ENCODE data around the gene SETBP1.

The SETBP1 gene

DNA sequence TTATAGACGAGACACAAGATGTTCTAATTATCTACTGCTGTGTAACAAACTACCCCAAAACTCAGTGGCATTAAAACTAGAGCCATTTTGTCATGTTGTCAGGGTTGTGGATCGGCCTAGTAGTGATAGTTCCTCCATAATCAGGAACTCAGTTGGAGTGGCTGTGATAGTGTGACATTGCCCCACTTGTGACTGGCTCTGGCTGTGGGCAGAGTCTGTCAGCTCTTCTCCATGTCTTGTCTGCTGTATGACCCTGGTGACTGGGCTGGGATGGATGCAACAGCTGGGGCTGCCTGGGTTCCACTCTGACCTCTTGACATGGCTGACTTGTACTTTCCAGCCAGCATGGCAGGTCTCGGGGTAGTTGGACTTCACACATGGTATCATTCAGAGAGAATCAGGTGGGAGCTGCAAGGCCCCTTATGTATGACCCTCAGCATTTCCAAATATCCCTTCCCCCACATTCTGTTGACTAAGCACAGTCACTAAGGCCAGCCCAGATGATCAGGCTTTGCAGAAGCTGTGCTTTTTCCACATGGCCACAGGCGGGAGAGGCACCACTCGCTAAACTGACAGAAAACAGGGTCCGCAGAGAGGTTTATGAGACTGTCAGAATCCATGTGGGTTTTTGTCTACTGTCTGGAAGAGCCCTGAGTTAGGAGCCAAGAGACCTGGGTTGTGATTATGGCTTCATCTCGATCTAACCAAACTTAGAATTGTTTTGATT lies 50.3 kb downstream of the SETBP1 start:
- DNase-seq (ENCODE audit: low read depth in 4 of 4, low spot score in 1 of 4), result no peak

- DNase-seq (ENCODE audit: low read depth in 4 of 4, low spot score in 1 of 4), result no peak
Observed at GRCh38 chr18:44731530-44732237, 51.0 kb downstream of the SETBP1 start.

GRCh38 chr18:44732238-44732563 lies 51.5 kb downstream of the SETBP1 start:
- no peak for DNase-seq (ENCODE audit: low read depth in 4 of 4, low spot score in 1 of 4)

- DNase-seq (ENCODE audit: low read depth in 4 of 4, low spot score in 1 of 4), result no peak
Observed at GRCh38 chr18:44732599-44732998, 51.9 kb downstream of the SETBP1 start.

DNA sequence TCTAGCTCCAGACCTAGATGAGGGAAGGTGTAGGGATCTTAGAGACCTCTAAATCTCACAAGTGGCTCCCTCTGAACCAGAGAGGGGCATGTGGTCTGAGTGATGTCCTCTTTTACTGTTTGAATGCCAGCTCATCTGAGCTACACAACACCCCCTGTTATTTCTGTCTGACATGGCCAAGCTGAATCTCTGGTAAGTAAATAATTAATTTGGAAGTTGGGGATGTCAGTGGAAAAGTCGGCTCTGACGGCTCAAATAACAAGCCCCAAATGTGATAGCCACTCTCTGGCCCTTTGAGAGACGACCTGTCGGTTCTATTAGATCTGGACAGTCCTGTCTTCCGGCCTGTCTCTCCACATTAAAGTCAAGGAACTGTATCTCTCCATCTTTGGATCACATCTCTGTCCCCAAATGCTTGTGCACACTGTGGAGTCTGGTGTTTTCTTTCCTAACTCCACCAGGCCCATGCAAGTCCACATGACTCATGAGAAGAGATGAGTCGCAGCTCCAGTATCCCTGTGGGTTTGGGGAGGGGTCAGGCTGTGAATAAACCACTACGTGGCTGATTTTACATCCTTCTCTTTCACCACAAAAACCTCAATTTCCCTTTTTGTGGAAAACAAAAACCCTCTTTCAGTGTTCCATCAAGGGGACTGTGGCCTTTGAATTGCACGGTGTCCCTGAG lies 52.5 kb downstream of the SETBP1 start:
- peak in 1 of 4 experiments; percentile 28 for DNase-seq (ENCODE audit: low read depth in 4 of 4, low spot score in 1 of 4)

DNA sequence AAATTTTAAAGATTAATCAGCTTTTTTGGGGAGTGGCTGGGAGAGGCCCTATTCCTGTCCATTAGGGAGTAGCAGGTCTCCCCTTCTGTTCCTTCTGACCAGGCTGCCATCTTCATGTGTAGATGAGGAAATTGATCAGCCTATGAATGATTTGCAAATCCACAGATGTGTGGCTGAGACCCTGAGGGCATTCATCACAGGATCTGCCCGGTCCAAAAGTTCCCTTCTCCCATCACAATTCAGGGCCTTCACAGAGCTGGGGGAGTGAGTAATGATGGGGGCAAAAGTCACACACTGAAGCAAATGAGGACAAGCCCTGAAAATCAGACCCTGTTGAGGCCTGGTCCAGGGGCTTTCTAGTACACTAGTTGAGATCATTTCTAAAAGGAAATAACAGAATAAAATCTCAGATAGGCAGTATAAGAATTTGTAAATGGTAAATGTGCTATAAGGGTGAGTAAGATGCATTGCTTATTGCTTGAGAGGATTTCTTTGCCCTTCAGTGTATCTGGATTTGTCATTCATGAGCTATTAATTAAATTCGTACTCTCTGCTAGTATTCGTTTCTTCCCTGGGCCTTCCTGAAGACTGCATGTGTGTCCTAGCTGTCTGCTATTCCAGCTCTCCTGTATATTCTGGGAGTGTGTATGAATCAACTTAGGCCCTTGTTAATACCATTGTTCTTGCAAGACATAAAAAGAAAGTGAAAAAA lies 53.2 kb downstream of the SETBP1 start:
- DNase-seq (ENCODE audit: low read depth in 4 of 4, low spot score in 1 of 4), result no peak

- no peak for DNase-seq (ENCODE audit: low read depth in 4 of 4, low spot score in 1 of 4)
Observed at GRCh38 chr18:44735096-44735495, 54.4 kb downstream of the SETBP1 start.

DNA sequence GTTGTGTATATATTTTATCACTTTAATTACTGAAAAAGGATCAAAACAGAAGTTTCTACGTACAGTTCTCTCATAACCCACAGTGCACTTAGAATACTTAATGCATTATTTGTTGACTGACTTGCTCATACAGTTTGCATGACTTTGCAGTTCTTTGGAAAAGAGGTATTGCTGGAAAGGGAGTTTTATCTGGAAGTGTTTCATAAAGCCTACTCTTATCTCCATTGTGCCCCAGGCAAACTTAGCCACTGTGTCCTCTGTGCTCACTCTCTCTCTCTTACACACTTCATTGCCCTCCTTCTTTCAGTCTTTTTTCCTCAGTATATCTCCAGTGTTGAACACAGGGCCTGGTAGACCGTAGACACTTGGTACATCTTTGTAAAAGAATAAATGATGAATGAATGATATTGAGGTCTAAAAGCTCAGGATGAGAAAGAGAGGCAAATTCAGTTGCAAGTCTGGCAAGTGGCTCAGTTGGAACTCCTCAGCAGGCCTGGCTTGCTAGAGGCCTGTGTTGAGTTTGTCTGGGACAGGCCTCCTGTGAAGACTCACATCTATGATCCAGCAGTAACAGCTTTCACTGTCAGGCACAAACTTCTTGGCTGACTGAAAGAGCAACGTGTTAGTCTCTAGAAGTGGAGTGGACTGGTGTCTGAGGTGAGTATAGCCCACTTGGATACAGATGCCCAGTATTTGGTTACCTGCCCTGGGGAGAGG lies 56.1 kb downstream of the SETBP1 start:
- no peak for DNase-seq (ENCODE audit: low read depth in 4 of 4, low spot score in 1 of 4)

GRCh38 chr18:44737623-44738022 lies 56.9 kb downstream of the SETBP1 start:
- no peak for DNase-seq (ENCODE audit: low read depth in 4 of 4, low spot score in 1 of 4)

DNA sequence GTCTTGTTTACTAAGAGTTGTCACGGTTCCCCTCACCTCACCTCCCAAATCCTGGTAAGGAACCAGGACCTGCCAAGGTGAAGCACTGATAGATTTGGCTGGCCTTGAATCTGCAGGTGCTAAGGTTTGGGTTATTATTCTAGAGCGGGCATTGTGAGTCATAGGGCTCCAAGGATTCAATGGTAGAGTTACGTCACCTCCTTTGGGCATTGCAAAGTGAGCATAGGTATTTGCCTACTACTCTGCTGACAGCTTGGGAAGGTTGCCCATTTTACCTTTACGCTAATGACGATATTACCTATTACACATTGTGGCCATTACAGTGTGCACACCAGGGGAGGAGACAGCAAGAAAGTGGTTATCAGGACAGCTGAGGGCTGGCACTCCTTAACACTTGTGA lies 59.3 kb downstream of the SETBP1 start:
- DNase-seq (ENCODE audit: low read depth in 4 of 4, low spot score in 1 of 4), result no peak

DNA sequence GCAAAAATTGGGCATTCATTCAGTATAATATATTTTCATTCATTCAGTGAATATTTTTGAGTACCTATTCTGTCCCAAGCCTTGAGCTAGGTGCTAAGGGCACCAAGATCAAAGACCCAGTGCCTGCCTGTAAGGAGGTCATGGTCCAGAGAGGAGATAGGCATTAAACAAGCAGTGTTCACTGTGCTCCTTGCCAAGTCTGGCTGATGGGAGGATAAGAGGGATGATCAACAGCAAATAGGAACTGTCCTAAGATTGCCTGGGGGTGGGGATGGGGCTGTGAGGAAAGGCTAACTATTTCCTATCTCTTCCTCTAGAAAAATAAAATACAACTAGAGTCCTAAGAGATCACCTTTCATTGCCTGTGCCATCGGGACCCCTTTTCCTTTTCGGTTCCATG lies 60.4 kb downstream of the SETBP1 start:
- DNase-seq (ENCODE audit: low read depth in 4 of 4, low spot score in 1 of 4), result no peak

GRCh38 chr18:44741511-44741910 lies 60.8 kb downstream of the SETBP1 start:
- no peak for DNase-seq (ENCODE audit: low read depth in 4 of 4, low spot score in 1 of 4)

DNA sequence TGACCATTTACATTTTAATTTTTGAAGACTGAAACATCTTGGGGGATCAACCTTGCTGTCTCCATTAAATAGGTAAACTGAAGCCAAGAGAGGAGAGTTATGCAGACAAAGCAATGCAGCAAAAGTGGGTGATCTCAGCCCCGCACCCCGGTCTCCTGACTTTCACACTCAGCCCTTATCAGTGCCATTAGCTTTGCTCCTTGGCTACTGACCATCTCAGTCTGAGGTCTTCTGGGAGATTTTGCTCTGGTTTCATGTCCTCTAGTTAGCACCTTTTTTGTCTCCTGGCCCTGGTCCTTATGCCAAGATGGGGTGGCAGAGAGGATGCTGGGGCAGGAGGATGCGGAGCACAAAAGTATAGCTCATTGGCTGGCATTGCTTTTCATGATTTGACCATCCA lies 61.4 kb downstream of the SETBP1 start:
- no peak for DNase-seq (ENCODE audit: low read depth in 4 of 4, low spot score in 1 of 4)

GRCh38 chr18:44742718-44743311 lies 62.1 kb downstream of the SETBP1 start:
- DNase-seq (ENCODE audit: low read depth in 4 of 4, low spot score in 1 of 4), result no peak

GRCh38 chr18:44743631-44744030 lies 62.9 kb downstream of the SETBP1 start:
- DNase-seq (ENCODE audit: low read depth in 4 of 4, low spot score in 1 of 4), result no peak

GRCh38 chr18:44744161-44745121 lies 63.8 kb downstream of the SETBP1 start:
- DNase-seq (ENCODE audit: low read depth in 4 of 4, low spot score in 1 of 4), result no peak

DNA sequence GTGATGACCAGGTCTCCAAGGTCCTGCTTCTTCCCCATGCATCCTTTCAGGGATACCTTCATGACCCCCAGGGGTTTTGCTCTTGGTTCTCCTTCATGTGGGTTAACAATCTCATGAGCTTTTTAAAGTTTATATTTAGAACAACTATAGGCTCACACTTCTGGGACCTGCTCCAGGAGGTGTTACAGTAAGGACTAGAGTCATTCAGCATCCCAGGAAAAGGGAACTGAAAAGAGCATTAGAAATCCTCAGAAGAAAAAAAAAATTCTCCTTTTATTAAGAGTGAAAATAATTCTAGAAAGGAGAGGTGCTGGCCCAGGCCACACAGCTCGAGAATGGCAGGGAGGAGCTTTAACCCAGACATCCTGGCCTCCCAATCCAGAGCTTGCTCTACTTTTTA lies 66.5 kb downstream of the SETBP1 start:
- no peak for DNase-seq (ENCODE audit: low read depth in 4 of 4, low spot score in 1 of 4)

DNA sequence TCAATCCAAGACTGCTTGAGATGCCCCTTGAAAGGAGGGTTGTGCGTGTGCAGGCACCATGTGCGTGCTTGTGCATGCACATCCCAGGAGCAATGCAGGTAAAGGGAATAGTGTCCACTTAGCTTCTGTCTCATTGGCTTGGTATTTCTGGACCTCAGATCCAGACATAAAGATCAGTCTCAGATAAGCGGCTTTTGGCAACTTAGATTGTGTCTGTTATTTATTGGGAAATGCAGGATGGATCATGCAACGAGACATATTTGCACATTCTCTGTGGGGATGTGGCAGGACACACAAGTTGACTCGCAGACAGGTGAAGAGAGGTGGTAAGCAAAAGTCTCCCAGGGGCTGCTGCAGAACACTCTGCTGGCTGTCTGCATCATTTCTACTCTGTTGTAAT lies 67.9 kb downstream of the SETBP1 start:
- no peak for DNase-seq (ENCODE audit: low read depth in 4 of 4, low spot score in 1 of 4)

- DNase-seq (ENCODE audit: low read depth in 4 of 4, low spot score in 1 of 4), result no peak
Observed at GRCh38 chr18:44750774-44751173, 70.1 kb downstream of the SETBP1 start.

DNA sequence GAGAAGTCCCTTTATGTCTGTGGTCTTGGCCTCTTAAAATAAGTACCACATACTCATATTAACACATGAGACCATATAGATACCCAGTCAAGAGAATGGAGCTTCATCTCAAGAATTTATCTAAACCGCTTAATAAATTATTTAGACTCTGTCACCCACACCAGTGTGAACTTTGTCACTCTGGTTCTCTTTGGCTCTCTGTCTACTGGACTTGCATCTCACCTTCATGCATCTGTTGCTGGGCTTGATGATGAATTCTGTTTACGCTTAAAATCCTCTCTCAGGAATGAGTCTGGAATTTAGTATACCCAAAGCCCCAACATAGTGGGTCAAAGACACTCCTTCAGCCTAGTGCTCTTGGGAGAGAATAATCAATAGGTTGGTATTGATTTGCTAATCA lies 73.9 kb downstream of the SETBP1 start:
- DNase-seq (ENCODE audit: low read depth in 4 of 4, low spot score in 1 of 4), result no peak
